ENCODE results near the gene NADK2. TPM values are rescaled to one million over a fixed set of nuclear protein-coding genes. Genes with fewer than 3 reads are reported as not detected.

Gene NADK2
- total and polyA plus RNA-seq, 7 donors = 7.8 to 57.9 (median 39.6) TPM

GRCh38 chr5:36147681-36148080 lies 94.0 kb downstream of the NADK2 start:
- Histone ChIP-seq H3K4me1 (peaks cover 0 to 17% (median 6%) of the 10 kb centered on the region in 4 donors), H3K36me3 (no peaks in the 10 kb centered on the region), H3K4me3 (no peak overlapping the region), H3K27me3 (no peaks in the 10 kb centered on the region), H3K9me3 (no peaks in the 10 kb centered on the region), H3K27ac (no peak overlapping the region)
- TF ChIP-seq POLR2AphosphoS5 (IDR thresholded peaks at IDR 0.05) (no peak), POLR2A (IDR thresholded peaks at IDR 0.05) (no peak)
- 92% methylated on average over 2 of the region's 2 CpGs for WGBS, 2 donors
- intact Hi-C loops (cut with DNase I) = no loop called here
- DNase-seq = no peak

DNA sequence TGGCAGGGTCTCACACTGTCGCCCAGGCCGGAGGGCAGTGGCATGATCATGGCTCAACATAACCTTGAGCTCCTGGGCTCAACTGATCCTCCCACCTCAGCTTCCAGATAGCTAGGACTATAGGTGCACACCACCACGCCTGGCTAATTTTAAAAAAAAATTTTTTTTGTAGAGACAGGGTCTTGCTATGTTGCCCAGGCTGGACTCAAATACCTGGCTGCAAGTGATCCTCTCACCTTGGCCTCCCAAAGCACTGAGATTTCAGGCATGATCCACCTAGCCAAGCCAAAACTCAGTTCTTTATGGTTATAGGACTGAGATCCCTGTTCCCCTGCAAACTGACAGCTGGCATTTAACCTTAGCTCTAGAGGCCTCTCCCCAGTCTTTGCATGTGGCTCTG lies 95.3 kb downstream of the NADK2 start:
- TF ChIP-seq POLR2AphosphoS5 (IDR thresholded peaks at IDR 0.05) (no peak), CTCF (IDR thresholded peaks at IDR 0.05) (no peak), POLR2A (IDR thresholded peaks at IDR 0.05) (no peak), EP300 (IDR thresholded peaks at IDR 0.05) (no peak)
- no peak overlapping the region for H3K4me3 ChIP-seq
- no peak for DNase-seq
- H3K36me3 ChIP-seq = no peaks in the 10 kb centered on the region
- 64 to 81% methylated on average over 3 of the region's 3 CpGs for WGBS, 2 donors
- no peak overlapping the region for H3K27ac ChIP-seq
- peaks cover 0 to 14% (median 4%) of the 10 kb centered on the region in 4 donors for H3K4me1 ChIP-seq
- H3K27me3 ChIP-seq = no peaks in the 10 kb centered on the region
- intact Hi-C loops (cut with DNase I) = no loop called here
- no peaks in the 10 kb centered on the region for H3K9me3 ChIP-seq

DNA sequence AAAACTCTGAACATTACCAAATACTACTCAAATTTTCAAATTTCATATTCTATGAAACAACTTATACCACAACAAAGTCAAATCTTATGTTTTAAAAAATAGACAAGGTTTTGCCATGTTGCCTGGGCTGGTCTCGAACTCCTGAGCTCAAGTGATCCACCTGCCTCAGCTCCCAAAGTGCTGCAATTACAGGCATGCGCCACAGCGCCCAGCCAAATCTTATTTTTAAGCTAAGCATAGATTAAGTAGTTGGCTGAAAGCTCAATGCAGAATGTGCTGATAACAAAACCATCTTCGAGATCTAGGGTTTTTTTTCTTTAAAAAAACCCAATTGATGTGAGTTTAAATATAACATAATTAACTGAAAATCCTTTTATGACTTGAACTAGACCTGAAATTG lies 96.4 kb downstream of the NADK2 start:
- TF ChIP-seq POLR2A (IDR thresholded peaks at IDR 0.05) = no peak
- TF ChIP-seq EP300 (IDR thresholded peaks at IDR 0.05) = no peak
- TF ChIP-seq CTCF (IDR thresholded peaks at IDR 0.05) = no peak
- TF ChIP-seq POLR2AphosphoS5 (IDR thresholded peaks at IDR 0.05) = no peak
- intact Hi-C loops (cut with DNase I) = no loop called here
- Histone ChIP-seq H3K36me3 (peaks cover 0 to 6% (median 5%) of the 10 kb centered on the region in 4 donors), H3K27ac (no peak overlapping the region), H3K9me3 (no peaks in the 10 kb centered on the region), H3K4me1 (peaks cover 0 to 5% (median under 1%) of the 10 kb centered on the region in 4 donors), H3K4me3 (no peak overlapping the region), H3K27me3 (no peaks in the 10 kb centered on the region)
- DNase-seq = no peak
- 94 to 95% methylated on average over 4 of the region's 4 CpGs for WGBS, 2 donors

Small RNAs within 50 kb of the gene (small RNA-seq; reads per million reads assigned to genes)
- gene MIR580 (0 to 0.11 (median 0) reads per million in 3 donors), gene RNU6-1305P (0 reads per million in 3 donors)

Other genes starting within 250 kb of the NADK2 start
- gene UGT3A2, start 175.0 kb downstream of the NADK2 start, total RNA-seq = under 1 TPM in 1 of 4 donors, not detected in 3; 0.68 TPM
- under 1 TPM in 1 of 3 donors, not detected in 2; 0.07 TPM for gene UGT3A2, start 175.0 kb downstream of the NADK2 start, polyA plus RNA-seq
- gene LMBRD2, start 90.0 kb downstream of the NADK2 start, total RNA-seq = 10 to 100 TPM in 3 of 4 donors, 1 to 10 TPM in 1; 9.8 to 16.1 (median 13.4) TPM
- 1 to 10 TPM in 2 of 3 donors, under 1 TPM in 1; 0.60 to 3.9 (median 1.2) TPM for gene LMBRD2, start 90.0 kb downstream of the NADK2 start, polyA plus RNA-seq
- gene SKP2, start 89.8 kb downstream of the NADK2 start, total RNA-seq = 1 to 10 TPM; 6.9 to 9.6 (median 8.6) TPM
- 1 to 10 TPM; 2.4 to 7.0 (median 6.5) TPM for gene SKP2, start 89.8 kb downstream of the NADK2 start, polyA plus RNA-seq
- gene RANBP3L, start 60.0 kb upstream of the NADK2 start, total RNA-seq = 10 to 100 TPM in 1 of 4 donors, 1 to 10 TPM in 3; 3.5 to 16.9 (median 3.7) TPM
- gene RANBP3L, start 60.0 kb upstream of the NADK2 start, polyA plus RNA-seq = under 1 TPM in 1 of 3 donors, not detected in 2; 0.28 TPM

Data from sigmoid colon (tissue), 7 donors.